ENCODE measurements around the gene USF1.

The USF1 gene

GRCh38 chr1:161045736-161046604, at the start of gene USF1:
Gene USF1 (minus strand): TSS chr1:161045977. CDS start chr1:161043275, 2,702 bp downstream.
- DNase-seq, result peak; percentile 95

GRCh38 chr1:161095230-161095629, 49.5 kb upstream of the USF1 start:
- no peak for DNase-seq

- no peak for DNase-seq
These were observed 48.7 kb upstream of the USF1 start for GRCh38 chr1:161094481-161094880.

GRCh38 chr1:161092621-161093028, 46.8 kb upstream of the USF1 start:
- DNase-seq, result no peak

- no peak for DNase-seq
These were observed 46.2 kb upstream of the USF1 start for GRCh38 chr1:161091796-161092507.

- no peak for DNase-seq
These were observed 45.3 kb upstream of the USF1 start for GRCh38 chr1:161091093-161091492.

GRCh38 chr1:161090617-161091016, 44.8 kb upstream of the USF1 start:
- DNase-seq, result no peak

- DNase-seq, result no peak
These were observed 44.2 kb upstream of the USF1 start for GRCh38 chr1:161089938-161090337.

GRCh38 chr1:161089251-161089924, 43.6 kb upstream of the USF1 start, which contains the start of gene NECTIN4:
Gene NECTIN4 (minus strand): TSS chr1:161089558. CDS start chr1:161089296, 262 bp downstream.
- DNase-seq, result no peak

- no peak for DNase-seq
These were observed 42.9 kb upstream of the USF1 start for GRCh38 chr1:161088587-161089110.

GRCh38 chr1:161086457-161086856, 40.7 kb upstream of the USF1 start:
- no peak for DNase-seq

- no peak for DNase-seq
These were observed 39.4 kb upstream of the USF1 start for GRCh38 chr1:161085165-161085564.

GRCh38 chr1:161084597-161084988, 38.8 kb upstream of the USF1 start:
- no peak for DNase-seq

GRCh38 chr1:161083748-161084596, 38.2 kb upstream of the USF1 start:
- no peak for DNase-seq

- DNase-seq, result peak in 1 of 2 donors; percentile 84
These were observed 37.4 kb upstream of the USF1 start for GRCh38 chr1:161082996-161083747.

GRCh38 chr1:161082483-161082882, 36.7 kb upstream of the USF1 start:
- DNase-seq, result no peak

- DNase-seq, result no peak
These were observed 35.7 kb upstream of the USF1 start for GRCh38 chr1:161081519-161081918.

- no peak for DNase-seq
These were observed 34.9 kb upstream of the USF1 start for GRCh38 chr1:161080441-161081405.

- DNase-seq, result no peak
These were observed 33.8 kb upstream of the USF1 start for GRCh38 chr1:161079436-161080110.

GRCh38 chr1:161077426-161077825, 31.6 kb upstream of the USF1 start:
- DNase-seq, result no peak

Data from CD4-positive, alpha-beta T cell treated with Interleukin-1 beta for 1 hour (primary cell).